ENCODE data around the gene EML1. TPM values are rescaled to one million over a fixed set of nuclear protein-coding genes. Genes with fewer than 3 reads are reported as not detected.

The EML1 gene
- total and polyA plus RNA-seq, 2 donors from 2014 or later, result 7.9 to 35.9 TPM

DNA sequence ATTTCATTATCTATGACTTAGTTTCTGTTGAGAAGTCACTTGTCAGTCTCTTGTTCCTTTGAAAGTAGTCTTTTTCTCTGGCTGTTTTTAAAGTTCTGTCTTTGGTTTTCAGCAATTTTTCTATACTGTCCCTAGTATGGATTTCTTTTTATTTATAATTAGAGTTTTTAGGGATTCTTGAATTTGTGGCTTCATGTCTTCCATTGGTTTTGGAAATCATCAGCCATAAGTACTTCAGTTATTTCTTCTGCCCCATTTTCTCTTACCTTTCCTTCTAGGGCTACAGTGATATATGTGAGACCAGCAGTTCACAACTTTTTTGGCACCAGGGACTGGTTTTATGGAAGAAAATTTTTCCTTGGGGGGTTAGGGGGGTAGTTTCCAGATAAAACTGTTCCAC lies 182.0 kb downstream of the EML1 start:
- FAIRE-seq, result no peak
- no peak overlapping the region for H3K9ac ChIP-seq (ENCODE audit: low read length in 3 of 3)
- H3K27ac ChIP-seq (ENCODE audit: low read depth in 2 of 2, low read length in 2 of 2), result no peak overlapping the region
- no peak overlapping the region for H3K4me3 ChIP-seq (ENCODE audit: low read length in 3 of 3)
- H3K4me1 ChIP-seq (ENCODE audit: control insufficient read depth in 2 of 3, insufficient read depth in 2 of 3, low read depth in 1 of 3, low read length in 3 of 3), result no peaks in the 10 kb centered on the region
- H3K9me3 ChIP-seq (ENCODE audit: control insufficient read depth in 2 of 3, insufficient read depth in 1 of 3, low read length in 3 of 3), result peaks cover 0 to 11% (median 0%) of the 10 kb centered on the region in 3 donors
- no peaks in the 10 kb centered on the region for H3K27me3 ChIP-seq (ENCODE audit: control insufficient read depth, insufficient read depth, low read length)
- no peak for DNase-seq
- intact Hi-C loops (cut with DNase I), result no loop called here
- no peaks in the 10 kb centered on the region for H3K36me3 ChIP-seq (ENCODE audit: control insufficient read depth in 2 of 3, insufficient read depth in 3 of 3, low read length in 3 of 3)
- TF ChIP-seq, protein P1, sequence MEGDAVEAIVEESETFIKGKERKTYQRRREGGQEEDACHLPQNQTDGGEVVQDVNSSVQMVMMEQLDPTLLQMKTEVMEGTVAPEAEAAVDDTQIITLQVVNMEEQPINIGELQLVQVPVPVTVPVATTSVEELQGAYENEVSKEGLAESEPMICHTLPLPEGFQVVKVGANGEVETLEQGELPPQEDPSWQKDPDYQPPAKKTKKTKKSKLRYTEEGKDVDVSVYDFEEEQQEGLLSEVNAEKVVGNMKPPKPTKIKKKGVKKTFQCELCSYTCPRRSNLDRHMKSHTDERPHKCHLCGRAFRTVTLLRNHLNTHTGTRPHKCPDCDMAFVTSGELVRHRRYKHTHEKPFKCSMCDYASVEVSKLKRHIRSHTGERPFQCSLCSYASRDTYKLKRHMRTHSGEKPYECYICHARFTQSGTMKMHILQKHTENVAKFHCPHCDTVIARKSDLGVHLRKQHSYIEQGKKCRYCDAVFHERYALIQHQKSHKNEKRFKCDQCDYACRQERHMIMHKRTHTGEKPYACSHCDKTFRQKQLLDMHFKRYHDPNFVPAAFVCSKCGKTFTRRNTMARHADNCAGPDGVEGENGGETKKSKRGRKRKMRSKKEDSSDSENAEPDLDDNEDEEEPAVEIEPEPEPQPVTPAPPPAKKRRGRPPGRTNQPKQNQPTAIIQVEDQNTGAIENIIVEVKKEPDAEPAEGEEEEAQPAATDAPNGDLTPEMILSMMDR (IDR thresholded peaks at IDR 0.05; ENCODE audit: borderline replicate concordance, extremely low read depth, insufficient read depth), result no peak

DNA sequence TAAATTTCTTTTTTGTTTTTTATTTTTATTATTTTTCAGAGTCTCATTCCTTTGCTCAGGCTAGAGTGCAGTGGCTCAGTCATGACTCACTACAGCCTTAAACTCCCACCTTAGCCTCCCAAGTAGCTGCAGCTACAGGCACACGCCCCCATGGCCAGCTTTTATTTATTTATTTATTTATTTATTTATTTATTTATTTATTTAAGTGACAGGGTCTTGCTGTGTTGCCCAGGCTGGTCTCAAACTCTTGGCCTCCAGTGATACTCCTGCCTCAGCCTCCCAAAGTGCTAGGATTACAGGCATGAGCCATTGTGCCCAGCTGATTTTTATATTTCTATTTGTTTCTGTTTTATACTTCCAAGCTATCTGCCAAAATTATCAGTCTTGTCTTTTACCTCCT lies 182.8 kb downstream of the EML1 start:
- Histone ChIP-seq H3K4me3 (ENCODE audit: low read length in 3 of 3) (no peak overlapping the region), H3K27ac (ENCODE audit: low read depth in 2 of 2, low read length in 2 of 2) (no peak overlapping the region), H3K9ac (ENCODE audit: low read length in 3 of 3) (no peak overlapping the region), H3K36me3 (ENCODE audit: control insufficient read depth in 2 of 3, insufficient read depth in 3 of 3, low read length in 3 of 3) (no peaks in the 10 kb centered on the region), H3K4me1 (ENCODE audit: control insufficient read depth in 2 of 3, insufficient read depth in 2 of 3, low read depth in 1 of 3, low read length in 3 of 3) (no peaks in the 10 kb centered on the region), H3K9me3 (ENCODE audit: control insufficient read depth in 2 of 3, insufficient read depth in 1 of 3, low read length in 3 of 3) (peaks cover 0 to 11% (median 0%) of the 10 kb centered on the region in 3 donors), H3K27me3 (ENCODE audit: control insufficient read depth, insufficient read depth, low read length) (no peaks in the 10 kb centered on the region)
- no peak for DNase-seq
- TF ChIP-seq, protein P1 (IDR thresholded peaks at IDR 0.05; ENCODE audit: borderline replicate concordance, extremely low read depth, insufficient read depth), result no peak
- intact Hi-C loops (cut with DNase I), result no loop called here
- FAIRE-seq, result no peak

DNA sequence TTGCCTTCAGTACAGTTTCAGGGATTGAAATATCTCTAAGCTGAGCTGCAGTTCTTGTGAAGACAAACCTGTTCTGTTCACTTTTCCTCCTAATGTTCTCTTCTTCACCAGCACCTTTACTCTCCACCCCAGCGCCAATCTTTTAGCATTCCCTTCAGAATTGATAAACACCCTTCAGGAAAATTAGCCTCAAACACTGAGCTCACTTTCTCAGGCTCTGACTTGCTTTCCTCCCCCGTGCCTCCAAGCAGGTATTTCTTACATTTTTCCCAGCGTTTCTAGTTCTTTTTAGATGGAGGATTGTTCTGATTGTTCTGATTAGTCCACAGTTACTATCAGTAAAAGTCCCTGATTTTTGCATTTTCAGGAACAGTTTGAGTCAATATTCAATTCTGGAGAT lies 183.5 kb downstream of the EML1 start:
- Histone ChIP-seq H3K27ac (ENCODE audit: low read depth in 2 of 2, low read length in 2 of 2) (no peak overlapping the region), H3K27me3 (ENCODE audit: control insufficient read depth, insufficient read depth, low read length) (no peaks in the 10 kb centered on the region), H3K4me1 (ENCODE audit: control insufficient read depth in 2 of 3, insufficient read depth in 2 of 3, low read depth in 1 of 3, low read length in 3 of 3) (no peaks in the 10 kb centered on the region), H3K9ac (ENCODE audit: low read length in 3 of 3) (no peak overlapping the region), H3K4me3 (ENCODE audit: low read length in 3 of 3) (no peak overlapping the region), H3K9me3 (ENCODE audit: control insufficient read depth in 2 of 3, insufficient read depth in 1 of 3, low read length in 3 of 3) (peaks cover 0 to 11% (median 0%) of the 10 kb centered on the region in 3 donors), H3K36me3 (ENCODE audit: control insufficient read depth in 2 of 3, insufficient read depth in 3 of 3, low read length in 3 of 3) (no peaks in the 10 kb centered on the region)
- no peak for DNase-seq
- TF ChIP-seq, protein P1 (IDR thresholded peaks at IDR 0.05; ENCODE audit: borderline replicate concordance, extremely low read depth, insufficient read depth), result no peak
- FAIRE-seq, result no peak
- intact Hi-C loops (cut with DNase I), result no loop called here

DNA sequence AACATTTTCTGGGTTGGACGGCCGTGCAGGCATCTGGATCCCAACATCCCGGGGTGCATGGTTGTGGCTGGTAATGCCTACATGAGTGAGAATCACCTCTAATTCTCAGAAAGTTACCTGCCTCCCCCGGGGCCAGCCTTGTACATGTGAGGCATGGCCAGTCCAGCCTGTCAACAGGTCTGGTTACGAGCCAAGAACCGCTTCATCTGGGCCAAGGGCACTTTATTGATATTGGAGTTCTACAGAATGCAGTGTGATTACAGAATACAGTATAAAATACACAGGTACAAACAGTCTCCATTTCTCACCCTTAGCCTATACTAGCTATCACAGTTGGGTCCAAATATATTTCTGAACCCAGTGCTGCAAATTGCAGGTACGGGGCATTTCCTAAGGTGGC lies 187.1 kb downstream of the EML1 start:
- no peaks in the 10 kb centered on the region for H3K36me3 ChIP-seq (ENCODE audit: control insufficient read depth in 2 of 3, insufficient read depth in 3 of 3, low read length in 3 of 3)
- H3K9ac ChIP-seq (ENCODE audit: low read length in 3 of 3), result no peak overlapping the region
- TF ChIP-seq, protein P1 (IDR thresholded peaks at IDR 0.05; ENCODE audit: borderline replicate concordance, extremely low read depth, insufficient read depth), result no peak
- no peaks in the 10 kb centered on the region for H3K4me1 ChIP-seq (ENCODE audit: control insufficient read depth in 2 of 3, insufficient read depth in 2 of 3, low read depth in 1 of 3, low read length in 3 of 3)
- no peak overlapping the region for H3K4me3 ChIP-seq (ENCODE audit: low read length in 3 of 3)
- DNase-seq (no peak), FAIRE-seq (no peak)
- no peak overlapping the region for H3K27ac ChIP-seq (ENCODE audit: low read depth in 2 of 2, low read length in 2 of 2)
- H3K27me3 ChIP-seq (ENCODE audit: control insufficient read depth, insufficient read depth, low read length), result no peaks in the 10 kb centered on the region
- H3K9me3 ChIP-seq (ENCODE audit: control insufficient read depth in 2 of 3, insufficient read depth in 1 of 3, low read length in 3 of 3), result peaks cover 0 to 4% (median 0%) of the 10 kb centered on the region in 3 donors
- intact Hi-C loops (cut with DNase I), result loop anchor here (5.0 kb wide), 1 partner anchor 127 kb away; no protein-coding TSS in a partner anchor
